Ascending aorta (tissue), 2 donors: Measurements from ENCODE around the gene TSPAN15. TPM values are rescaled to one million over a fixed set of nuclear protein-coding genes. Genes with fewer than 3 reads are reported as not detected.
A peak's percentile ranks its signal among the peaks of the same experiment; 100 is the strongest.

ENCODE experiments used
- DNase-seq, 2 donors: peaks; one replicate each; pipeline ENCODE4 v3.0.0-alpha.2; 2019; ENCODE audit warnings: low spot score in 2 of 2
- H3K27ac ChIP-seq, 2 donors: fragments of 200-600 bp; sonication (generic); one replicate each; pipeline ENCODE4 v1.5.1; 2016 to 2017; ENCODE audit warnings: mild to moderate bottlenecking in 1 of 2
- H3K27me3 ChIP-seq: fragments of 200-600 bp; sonication (generic); one replicate; pipeline ENCODE4 v1.5.1; 2017
- H3K36me3 ChIP-seq, 2 donors: fragments of 200-600 bp; sonication (generic); one replicate each; pipeline ENCODE4 v1.5.1; 2016
- H3K4me1 ChIP-seq, 2 donors: fragments of 200-600 bp; sonication (generic); one replicate each; pipeline ENCODE4 v1.5.1; 2016 to 2017; ENCODE audit warnings: mild to moderate bottlenecking in 1 of 2
- H3K4me3 ChIP-seq, 2 donors: fragments of 200-600 bp; sonication (generic); one replicate each; pipeline ENCODE4 v1.5.1; 2016 to 2017; ENCODE audit warnings: mild to moderate bottlenecking in 1 of 2
- H3K9me3 ChIP-seq, 2 donors: fragments of 200-600 bp; sonication (generic); one replicate each; pipeline ENCODE4 v1.5.1; 2016
- CTCF ChIP-seq, 3 experiments: fragments of 200-600 bp in 2 of 3; fragments of 450-650 bp in 1 of 3; sonication (generic) in 2 of 3; IDR thresholded peaks; one replicate each; pipeline ENCODE4 v1.5.1; 2016 to 2019; ENCODE audit warnings: antibody characterized with exemption in 3 of 3, mild to moderate bottlenecking in 1 of 3, moderate library complexity in 1 of 3
- intact Hi-C: fragments of 100-400 bp; cut with DNase I; formaldehyde crosslinking; loops from one replicate; pipeline ENCODE4 v1.15.1; 2023
- total RNA-seq: library from RNA; depleted of rRNA; stranded (reverse); fragments of >200 nt; gene quantifications from one replicate; pipeline ENCODE4 v1.1.0, GENCODE V29; 2016

TSPAN15 gene
- total RNA-seq, 1 donor from 2014 or later: 31.9 TPM

- no peaks in the 10 kb centered on the region for H3K27me3 ChIP-seq
- peaks cover 28 to 36% of the 10 kb centered on the region in 2 donors for H3K36me3 ChIP-seq
- no peak for TF ChIP-seq CTCF (IDR thresholded peaks at IDR 0.05)
- peak overlapping the region; percentile 83 to 95 for H3K27ac ChIP-seq
- H3K4me3 ChIP-seq: no peak overlapping the region
- DNase-seq: no peak
- intact Hi-C loops: loop anchor here (5.0 kb wide), 3 partner anchors 227 to 413 kb away; partner anchors contain the start of gene FAM241B
- H3K9me3 ChIP-seq: no peaks in the 10 kb centered on the region
- H3K4me1 ChIP-seq: peaks cover 5 to 26% of the 10 kb centered on the region in 2 donors
Measured at GRCh38 chr10:69405221-69405620, 46.0 kb upstream of the TSPAN15 start.

DNA sequence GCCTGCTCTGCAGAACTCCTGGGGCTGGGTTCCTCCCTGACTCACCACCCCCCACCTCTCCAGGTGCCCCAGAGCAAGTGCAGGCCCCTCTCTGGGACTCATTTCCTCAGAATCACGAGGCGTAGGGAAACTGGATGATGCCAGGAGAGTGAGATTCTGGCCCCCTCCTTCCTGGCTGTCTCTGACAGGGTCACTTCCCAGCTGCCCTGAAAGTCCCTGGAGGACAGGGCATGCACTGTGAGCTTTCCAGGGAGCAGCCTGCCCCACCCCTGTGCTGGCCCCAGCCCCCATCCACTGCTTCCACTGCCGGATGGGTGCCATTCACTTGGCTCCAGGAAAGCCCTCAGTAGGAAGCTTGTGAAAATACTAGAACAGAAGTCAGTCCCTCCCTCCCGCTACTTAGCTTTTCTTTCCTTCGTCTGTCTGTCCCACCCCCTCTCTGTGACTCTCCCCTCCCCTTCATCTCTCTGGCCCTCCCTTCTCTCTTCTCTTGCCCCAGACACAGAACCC, 44.9 kb upstream of the TSPAN15 start:
- Histone ChIP-seq H3K4me3 (no peak overlapping the region), H3K27me3 (no peaks in the 10 kb centered on the region), H3K27ac (peak overlapping the region; percentile 83 to 95), H3K4me1 (peaks cover 5 to 26% of the 10 kb centered on the region in 2 donors), H3K36me3 (peaks cover 16 to 25% of the 10 kb centered on the region in 2 donors), H3K9me3 (no peaks in the 10 kb centered on the region)
- intact Hi-C loops: loop anchor here (5.0 kb wide), 3 partner anchors 226 to 414 kb away; partner anchors contain the start of gene FAM241B
- DNase-seq: peak in 1 of 2 donors; percentile 83
- no peak for TF ChIP-seq CTCF (IDR thresholded peaks at IDR 0.05)

GRCh38 chr10:69406816-69407580, 44.3 kb upstream of the TSPAN15 start:
- peaks cover 10 to 18% of the 10 kb centered on the region in 2 donors for H3K36me3 ChIP-seq
- no peak overlapping the region for H3K4me3 ChIP-seq
- peak overlapping the region; percentile 83 to 95 for H3K27ac ChIP-seq
- no peak for DNase-seq
- no peaks in the 10 kb centered on the region for H3K9me3 ChIP-seq
- TF ChIP-seq CTCF (IDR thresholded peaks at IDR 0.05): no peak
- H3K4me1 ChIP-seq: peaks cover 5 to 26% of the 10 kb centered on the region in 2 donors
- no peaks in the 10 kb centered on the region for H3K27me3 ChIP-seq
- intact Hi-C loops: loop anchor here (5.0 kb wide), 3 partner anchors 225 to 415 kb away; partner anchors contain the start of gene FAM241B

- no peaks in the 10 kb centered on the region for H3K9me3 ChIP-seq
- intact Hi-C loops: loop anchor here (1.0 to 5.0 kb wide), 6 partner anchors 44 to 415 kb away; partner anchors contain the start of gene FAM241B
- DNase-seq: no peak
- H3K36me3 ChIP-seq: peaks cover 4 to 11% of the 10 kb centered on the region in 2 donors
- TF ChIP-seq CTCF (IDR thresholded peaks at IDR 0.05): peak in 2 of 3 experiments; percentile 6 to 17
- H3K27ac ChIP-seq: peak overlapping the region; percentile 83 to 95
- peak overlapping the region; percentile 39 to 49 for H3K4me3 ChIP-seq
- no peaks in the 10 kb centered on the region for H3K27me3 ChIP-seq
- peaks cover 5 to 26% of the 10 kb centered on the region in 2 donors for H3K4me1 ChIP-seq
Measured at GRCh38 chr10:69407621-69408301, 43.5 kb upstream of the TSPAN15 start.

- H3K27me3 ChIP-seq: no peaks in the 10 kb centered on the region
- peaks cover 0 to 7% of the 10 kb centered on the region in 2 donors for H3K36me3 ChIP-seq
- no peaks in the 10 kb centered on the region for H3K9me3 ChIP-seq
- peak overlapping the region; percentile 91 to 95 for H3K27ac ChIP-seq
- TF ChIP-seq CTCF (IDR thresholded peaks at IDR 0.05): peak; percentile 63 to 84 (median 81)
- peak; percentile 77 to 96 for DNase-seq
- peak overlapping the region; percentile 39 to 62 for H3K4me3 ChIP-seq
- intact Hi-C loops: loop anchor here (1.0 to 5.0 kb wide), 6 partner anchors 45 to 416 kb away; partner anchors contain the start of gene FAM241B
- peaks cover 5 to 24% of the 10 kb centered on the region in 2 donors for H3K4me1 ChIP-seq
Measured at GRCh38 chr10:69408318-69409175, 42.7 kb upstream of the TSPAN15 start.
